ENCODE data around the gene MYBBP1A. TPM values are rescaled to one million over a fixed set of nuclear protein-coding genes. Genes with fewer than 3 reads are reported as not detected.

MYBBP1A gene
- total RNA-seq, 3 donors from 2014 or later (not counting 1 experiment from before 2014, with no cell fraction given), result 50.5 to 58.1 (median 52.7) TPM

- 91% methylated on average over 9 of the region's 9 CpGs for WGBS (ENCODE audit: insufficient coverage)
- Mint-ChIP-seq H3K27ac (no peak overlapping the region), H3K4me1 (no peaks in the 10 kb centered on the region), H3K4me3 (no peak overlapping the region), H3K36me3 (no peaks in the 10 kb centered on the region), H3K27me3 (ENCODE audit: low read depth in 2 of 2) (no peaks in the 10 kb centered on the region), H3K9me3 (no peaks in the 10 kb centered on the region)
- no peaks in the 10 kb centered on the region for H3K27me3 ChIP-seq (ENCODE audit: control insufficient read depth, insufficient read depth, low read length)
- DNase-seq, result no peak
- H3K27ac ChIP-seq (ENCODE audit: low read length), result no peak overlapping the region
- no peak for ATAC-seq
- no peaks in the 10 kb centered on the region for H3K9me3 ChIP-seq (ENCODE audit: control insufficient read depth, insufficient read depth, low read length)
- H3K4me1 ChIP-seq (ENCODE audit: control insufficient read depth, insufficient read depth, low read length), result no peaks in the 10 kb centered on the region
- TF ChIP-seq, protein P1, sequence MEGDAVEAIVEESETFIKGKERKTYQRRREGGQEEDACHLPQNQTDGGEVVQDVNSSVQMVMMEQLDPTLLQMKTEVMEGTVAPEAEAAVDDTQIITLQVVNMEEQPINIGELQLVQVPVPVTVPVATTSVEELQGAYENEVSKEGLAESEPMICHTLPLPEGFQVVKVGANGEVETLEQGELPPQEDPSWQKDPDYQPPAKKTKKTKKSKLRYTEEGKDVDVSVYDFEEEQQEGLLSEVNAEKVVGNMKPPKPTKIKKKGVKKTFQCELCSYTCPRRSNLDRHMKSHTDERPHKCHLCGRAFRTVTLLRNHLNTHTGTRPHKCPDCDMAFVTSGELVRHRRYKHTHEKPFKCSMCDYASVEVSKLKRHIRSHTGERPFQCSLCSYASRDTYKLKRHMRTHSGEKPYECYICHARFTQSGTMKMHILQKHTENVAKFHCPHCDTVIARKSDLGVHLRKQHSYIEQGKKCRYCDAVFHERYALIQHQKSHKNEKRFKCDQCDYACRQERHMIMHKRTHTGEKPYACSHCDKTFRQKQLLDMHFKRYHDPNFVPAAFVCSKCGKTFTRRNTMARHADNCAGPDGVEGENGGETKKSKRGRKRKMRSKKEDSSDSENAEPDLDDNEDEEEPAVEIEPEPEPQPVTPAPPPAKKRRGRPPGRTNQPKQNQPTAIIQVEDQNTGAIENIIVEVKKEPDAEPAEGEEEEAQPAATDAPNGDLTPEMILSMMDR (IDR thresholded peaks at IDR 0.05), result no peak
- no peak overlapping the region for H3K4me3 ChIP-seq (ENCODE audit: low read length)
- no peaks in the 10 kb centered on the region for H3K36me3 ChIP-seq (ENCODE audit: control insufficient read depth, insufficient read depth, low read length)
- intact Hi-C loops (cut with micrococcal nuclease), result no loop called here
Observed at GRCh38 chr17:4574448-4575045, 19.4 kb upstream of the MYBBP1A start.

DNA sequence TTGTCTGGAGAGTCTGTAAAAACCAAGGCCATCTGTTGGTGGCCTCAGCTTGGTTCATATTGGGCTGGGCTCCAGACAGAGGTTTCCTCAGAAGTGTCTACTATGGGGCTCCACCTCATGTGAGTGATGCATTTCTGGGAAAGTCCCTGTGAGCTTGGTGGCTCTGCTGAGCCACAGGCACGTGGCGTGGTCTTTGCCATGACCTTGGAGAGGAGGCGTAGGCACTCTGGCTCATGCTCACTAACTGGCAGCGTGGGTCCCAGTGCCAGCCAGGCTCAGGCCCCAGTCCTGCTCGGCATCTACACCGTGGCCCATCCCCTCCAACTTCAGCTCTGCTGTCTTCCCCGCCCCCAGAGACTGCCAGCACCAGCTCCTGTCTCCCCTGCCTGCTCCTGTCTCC lies 18.5 kb upstream of the MYBBP1A start:
- TF ChIP-seq, protein P1 (IDR thresholded peaks at IDR 0.05), result no peak
- H3K4me1 ChIP-seq (ENCODE audit: control insufficient read depth, insufficient read depth, low read length), result no peaks in the 10 kb centered on the region
- DNase-seq (peak in 1 of 2 donors; percentile 74), ATAC-seq (peak; percentile 47 to 92 (median 91))
- no peaks in the 10 kb centered on the region for H3K36me3 Mint-ChIP-seq
- no peak overlapping the region for H3K27ac ChIP-seq (ENCODE audit: low read length)
- H3K4me3 Mint-ChIP-seq, result no peak overlapping the region
- H3K4me3 ChIP-seq (ENCODE audit: low read length), result no peak overlapping the region
- no peak overlapping the region for H3K27ac Mint-ChIP-seq
- H3K9me3 Mint-ChIP-seq, result no peaks in the 10 kb centered on the region
- H3K36me3 ChIP-seq (ENCODE audit: control insufficient read depth, insufficient read depth, low read length), result no peaks in the 10 kb centered on the region
- 50% methylated on average over 7 of the region's 7 CpGs for WGBS (ENCODE audit: insufficient coverage)
- intact Hi-C loops (cut with micrococcal nuclease), result no loop called here
- no peaks in the 10 kb centered on the region for H3K9me3 ChIP-seq (ENCODE audit: control insufficient read depth, insufficient read depth, low read length)
- no peaks in the 10 kb centered on the region for H3K27me3 Mint-ChIP-seq (ENCODE audit: low read depth in 2 of 2)
- no peaks in the 10 kb centered on the region for H3K27me3 ChIP-seq (ENCODE audit: control insufficient read depth, insufficient read depth, low read length)
- H3K4me1 Mint-ChIP-seq, result no peaks in the 10 kb centered on the region

DNA sequence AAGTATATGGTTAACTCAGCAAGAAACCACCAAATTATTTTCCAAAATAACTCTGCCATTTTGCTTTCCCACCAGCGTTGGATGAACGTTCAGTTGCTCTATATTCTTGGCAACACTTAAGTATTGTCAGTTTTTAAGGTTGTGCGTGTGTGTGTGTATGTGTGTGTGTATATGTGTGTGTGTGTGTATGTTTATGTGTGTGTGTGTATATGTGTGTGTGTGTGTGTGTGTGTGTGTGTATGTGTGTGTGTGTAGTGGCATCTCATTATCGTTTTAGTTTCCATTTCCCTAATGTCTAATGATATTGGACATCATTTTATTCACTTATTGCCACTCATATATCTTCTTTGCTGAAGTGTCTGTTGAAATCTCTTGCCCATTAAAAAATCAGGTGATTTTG lies 17.9 kb upstream of the MYBBP1A start:
- H3K36me3 ChIP-seq (ENCODE audit: control insufficient read depth, insufficient read depth, low read length), result no peaks in the 10 kb centered on the region
- Mint-ChIP-seq H3K4me3 (no peak overlapping the region), H3K9me3 (no peaks in the 10 kb centered on the region), H3K4me1 (no peaks in the 10 kb centered on the region), H3K36me3 (no peaks in the 10 kb centered on the region), H3K27ac (no peak overlapping the region), H3K27me3 (ENCODE audit: low read depth in 2 of 2) (no peaks in the 10 kb centered on the region)
- no peak overlapping the region for H3K4me3 ChIP-seq (ENCODE audit: low read length)
- ATAC-seq, result no peak
- no peaks in the 10 kb centered on the region for H3K27me3 ChIP-seq (ENCODE audit: control insufficient read depth, insufficient read depth, low read length)
- H3K9me3 ChIP-seq (ENCODE audit: control insufficient read depth, insufficient read depth, low read length), result no peaks in the 10 kb centered on the region
- no peak overlapping the region for H3K27ac ChIP-seq (ENCODE audit: low read length)
- no peaks in the 10 kb centered on the region for H3K4me1 ChIP-seq (ENCODE audit: control insufficient read depth, insufficient read depth, low read length)
- TF ChIP-seq, protein P1 (IDR thresholded peaks at IDR 0.05), result no peak
- intact Hi-C loops (cut with micrococcal nuclease), result no loop called here
- 76% methylated on average over 3 of the region's 4 CpGs for WGBS (ENCODE audit: insufficient coverage)
- DNase-seq, result no peak

GRCh38 chr17:4572131-4572530 lies 16.9 kb upstream of the MYBBP1A start:
- no peak for ATAC-seq

More at GRCh38 chr17:4572131-4572530, 16.9 kb upstream of the MYBBP1A start:
- Histone ChIP-seq H3K27ac (ENCODE audit: low read length) (no peak overlapping the region), H3K4me1 (ENCODE audit: control insufficient read depth, insufficient read depth, low read length) (no peaks in the 10 kb centered on the region), H3K27me3 (ENCODE audit: control insufficient read depth, insufficient read depth, low read length) (no peaks in the 10 kb centered on the region), H3K36me3 (ENCODE audit: control insufficient read depth, insufficient read depth, low read length) (no peaks in the 10 kb centered on the region), H3K4me3 (ENCODE audit: low read length) (no peak overlapping the region), H3K9me3 (ENCODE audit: control insufficient read depth, insufficient read depth, low read length) (no peaks in the 10 kb centered on the region)
- Mint-ChIP-seq H3K4me3 (no peak overlapping the region), H3K36me3 (no peaks in the 10 kb centered on the region), H3K4me1 (no peaks in the 10 kb centered on the region), H3K9me3 (no peaks in the 10 kb centered on the region), H3K27me3 (ENCODE audit: low read depth in 2 of 2) (no peaks in the 10 kb centered on the region), H3K27ac (no peak overlapping the region)
- WGBS (ENCODE audit: insufficient coverage), result 91% methylated on average over 8 of the region's 9 CpGs
- DNase-seq, result no peak
- intact Hi-C loops (cut with micrococcal nuclease), result no loop called here
- TF ChIP-seq, protein P1 (IDR thresholded peaks at IDR 0.05), result no peak

Measured in natural killer cell (primary cell).